HepG2 (cell line): ENCODE measurements around the gene PGAP3. TPM values are rescaled to one million over a fixed set of nuclear protein-coding genes. Genes with fewer than 3 reads are reported as not detected.

Source experiments
- DDIT3 ChIP-seq: sonication (generic); formaldehyde crosslinking; IDR thresholded peaks from 2 replicates; pipeline ENCODE4 v1.4.0; 2020; ENCODE audit warnings: mild to moderate bottlenecking, missing genetic modification reagents
- ELK4 ChIP-seq: sonication (generic); formaldehyde crosslinking; IDR thresholded peaks from 2 replicates; pipeline ENCODE4 v1.9.0; 2021; ENCODE audit warnings: missing genetic modification reagents, borderline replicate concordance
- IKZF4 ChIP-seq: sonication (generic); formaldehyde crosslinking; IDR thresholded peaks from 2 replicates; pipeline ENCODE4 v1.5.1; 2020; ENCODE audit warnings: borderline replicate concordance, mild to moderate bottlenecking, low read depth, missing genetic modification reagents; ENCODE audit errors: not compliant biosample characterization
- ONECUT2 ChIP-seq: sonication (generic); formaldehyde crosslinking; IDR thresholded peaks from 2 replicates; pipeline ENCODE4 v1.4.0; 2020; ENCODE audit warnings: missing genetic modification reagents
- STAT6 ChIP-seq: sonication (generic); formaldehyde crosslinking; IDR thresholded peaks from 2 replicates; pipeline ENCODE4 v1.4.0; 2020; ENCODE audit warnings: missing genetic modification reagents, mild to moderate bottlenecking, borderline replicate concordance
- UBTF ChIP-seq: sonication (generic); formaldehyde crosslinking; IDR thresholded peaks from 2 replicates; pipeline ENCODE4 v1.4.0; 2020; ENCODE audit warnings: mild to moderate bottlenecking, missing genetic modification reagents
- ZBTB3 ChIP-seq: sonication (generic); formaldehyde crosslinking; IDR thresholded peaks from 2 replicates; pipeline ENCODE4 v1.4.0; 2020; ENCODE audit warnings: low read depth, mild to moderate bottlenecking, moderate library complexity, missing genetic modification reagents, borderline replicate concordance
- ZNF724P ChIP-seq: sonication (generic); formaldehyde crosslinking; IDR thresholded peaks from 2 replicates; pipeline ENCODE4 v1.8.0; 2022; ENCODE audit warnings: missing genetic modification reagents, borderline replicate concordance
- polyA plus RNA-seq, 8 experiments: library from polyadenylated mRNA; depleted of rRNA in 3 of 8; stranded (reverse) in 7 of 8; unstranded in 1 of 8; fragments of >200 nt; fragmentation: Illumina TruSeq in 4 of 8; extraction: Trizol in 4 of 8; gene quantifications; 2 replicates each; pipeline versions ENCODE4 v1.2.1 to v1.2.3, GENCODE V29; 2011 to 2016; ENCODE audit warnings: low read depth in 4 of 8, missing spikeins in 1 of 8, mixed read lengths in 1 of 8; ENCODE audit not compliant: insufficient read depth in 1 of 8
- total RNA-seq, 5 experiments: library from RNA; depleted of rRNA; stranded (reverse); fragments of >200 nt; fragmentation: Illumina TruSeq; extraction: Trizol; gene quantifications; 2 replicates each; pipeline ENCODE4 v1.2.3, GENCODE V29; 2016; ENCODE audit warnings: low read depth in 1 of 5
- TF ChIP-seq, protein P1 (sequence below): sonication (generic); formaldehyde crosslinking; IDR thresholded peaks from 2 replicates; pipeline ENCODE4 v1.4.0; 2020; ENCODE audit warnings: missing genetic modification reagents
- TF ChIP-seq, protein P2 (sequence below): sonication (generic); formaldehyde crosslinking; IDR thresholded peaks from 2 replicates; pipeline ENCODE4 v1.4.0; 2020; ENCODE audit warnings: mild to moderate bottlenecking, missing genetic modification reagents, borderline replicate concordance

Gene PGAP3
- total and polyA plus RNA-seq, 2 of the 13 experiments (the other 11 are each of a cell fraction or from before 2014, with no cell fraction given), result 11.9 to 14.6 TPM

- TF ChIP-seq, protein P1, sequence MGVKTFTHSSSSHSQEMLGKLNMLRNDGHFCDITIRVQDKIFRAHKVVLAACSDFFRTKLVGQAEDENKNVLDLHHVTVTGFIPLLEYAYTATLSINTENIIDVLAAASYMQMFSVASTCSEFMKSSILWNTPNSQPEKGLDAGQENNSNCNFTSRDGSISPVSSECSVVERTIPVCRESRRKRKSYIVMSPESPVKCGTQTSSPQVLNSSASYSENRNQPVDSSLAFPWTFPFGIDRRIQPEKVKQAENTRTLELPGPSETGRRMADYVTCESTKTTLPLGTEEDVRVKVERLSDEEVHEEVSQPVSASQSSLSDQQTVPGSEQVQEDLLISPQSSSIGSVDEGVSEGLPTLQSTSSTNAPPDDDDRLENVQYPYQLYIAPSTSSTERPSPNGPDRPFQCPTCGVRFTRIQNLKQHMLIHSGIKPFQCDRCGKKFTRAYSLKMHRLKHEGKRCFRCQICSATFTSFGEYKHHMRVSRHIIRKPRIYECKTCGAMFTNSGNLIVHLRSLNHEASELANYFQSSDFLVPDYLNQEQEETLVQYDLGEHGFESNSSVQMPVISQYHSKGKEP (CRISPR knock-in tag), result no peak
- TF ChIP-seq ZBTB3, result no peak
- TF ChIP-seq, protein P2, sequence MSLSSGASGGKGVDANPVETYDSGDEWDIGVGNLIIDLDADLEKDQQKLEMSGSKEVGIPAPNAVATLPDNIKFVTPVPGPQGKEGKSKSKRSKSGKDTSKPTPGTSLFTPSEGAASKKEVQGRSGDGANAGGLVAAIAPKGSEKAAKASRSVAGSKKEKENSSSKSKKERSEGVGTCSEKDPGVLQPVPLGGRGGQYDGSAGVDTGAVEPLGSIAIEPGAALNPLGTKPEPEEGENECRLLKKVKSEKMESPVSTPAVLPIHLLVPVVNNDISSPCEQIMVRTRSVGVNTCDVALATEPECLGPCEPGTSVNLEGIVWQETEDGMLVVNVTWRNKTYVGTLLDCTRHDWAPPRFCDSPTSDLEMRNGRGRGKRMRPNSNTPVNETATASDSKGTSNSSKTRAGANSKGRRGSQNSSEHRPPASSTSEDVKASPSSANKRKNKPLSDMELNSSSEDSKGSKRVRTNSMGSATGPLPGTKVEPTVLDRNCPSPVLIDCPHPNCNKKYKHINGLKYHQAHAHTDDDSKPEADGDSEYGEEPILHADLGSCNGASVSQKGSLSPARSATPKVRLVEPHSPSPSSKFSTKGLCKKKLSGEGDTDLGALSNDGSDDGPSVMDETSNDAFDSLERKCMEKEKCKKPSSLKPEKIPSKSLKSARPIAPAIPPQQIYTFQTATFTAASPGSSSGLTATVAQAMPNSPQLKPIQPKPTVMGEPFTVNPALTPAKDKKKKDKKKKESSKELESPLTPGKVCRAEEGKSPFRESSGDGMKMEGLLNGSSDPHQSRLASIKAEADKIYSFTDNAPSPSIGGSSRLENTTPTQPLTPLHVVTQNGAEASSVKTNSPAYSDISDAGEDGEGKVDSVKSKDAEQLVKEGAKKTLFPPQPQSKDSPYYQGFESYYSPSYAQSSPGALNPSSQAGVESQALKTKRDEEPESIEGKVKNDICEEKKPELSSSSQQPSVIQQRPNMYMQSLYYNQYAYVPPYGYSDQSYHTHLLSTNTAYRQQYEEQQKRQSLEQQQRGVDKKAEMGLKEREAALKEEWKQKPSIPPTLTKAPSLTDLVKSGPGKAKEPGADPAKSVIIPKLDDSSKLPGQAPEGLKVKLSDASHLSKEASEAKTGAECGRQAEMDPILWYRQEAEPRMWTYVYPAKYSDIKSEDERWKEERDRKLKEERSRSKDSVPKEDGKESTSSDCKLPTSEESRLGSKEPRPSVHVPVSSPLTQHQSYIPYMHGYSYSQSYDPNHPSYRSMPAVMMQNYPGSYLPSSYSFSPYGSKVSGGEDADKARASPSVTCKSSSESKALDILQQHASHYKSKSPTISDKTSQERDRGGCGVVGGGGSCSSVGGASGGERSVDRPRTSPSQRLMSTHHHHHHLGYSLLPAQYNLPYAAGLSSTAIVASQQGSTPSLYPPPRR (CRISPR knock-in tag), result 0 out of 2 replicates have a peak, but pooled peaks have one; percentile 16
- TF ChIP-seq DDIT3 (CRISPR knock-in tag), result no peak
- no peak for TF ChIP-seq ELK4 (CRISPR knock-in tag)
- TF ChIP-seq UBTF (CRISPR knock-in tag), result no peak; the same call in 1 of the 2 replicates
- no peak for TF ChIP-seq ZNF724P (CRISPR knock-in tag)
- no peak for TF ChIP-seq ONECUT2 (CRISPR knock-in tag)
- TF ChIP-seq STAT6 (CRISPR knock-in tag), result no peak
- no peak for TF ChIP-seq IKZF4
Observed at GRCh38 chr17:39653662-39654331, 34.1 kb downstream of the PGAP3 start (continued).
